Stimulated activated CD8-positive, alpha-beta memory T cell treated with anti-CD3 and anti-CD28 coated beads, Interleukin-7, amount 100 ng/mL, for 48 hours (primary cell): ENCODE results near the gene RNF212B.

Experiments used
- DNase-seq, 2 donors: peaks; one replicate each; pipeline ENCODE4 v3.0.0-alpha.2; 2020; ENCODE audit warnings: low read depth in 1 of 2; ENCODE audit errors: extremely low read depth in 1 of 2

Gene RNF212B

DNA sequence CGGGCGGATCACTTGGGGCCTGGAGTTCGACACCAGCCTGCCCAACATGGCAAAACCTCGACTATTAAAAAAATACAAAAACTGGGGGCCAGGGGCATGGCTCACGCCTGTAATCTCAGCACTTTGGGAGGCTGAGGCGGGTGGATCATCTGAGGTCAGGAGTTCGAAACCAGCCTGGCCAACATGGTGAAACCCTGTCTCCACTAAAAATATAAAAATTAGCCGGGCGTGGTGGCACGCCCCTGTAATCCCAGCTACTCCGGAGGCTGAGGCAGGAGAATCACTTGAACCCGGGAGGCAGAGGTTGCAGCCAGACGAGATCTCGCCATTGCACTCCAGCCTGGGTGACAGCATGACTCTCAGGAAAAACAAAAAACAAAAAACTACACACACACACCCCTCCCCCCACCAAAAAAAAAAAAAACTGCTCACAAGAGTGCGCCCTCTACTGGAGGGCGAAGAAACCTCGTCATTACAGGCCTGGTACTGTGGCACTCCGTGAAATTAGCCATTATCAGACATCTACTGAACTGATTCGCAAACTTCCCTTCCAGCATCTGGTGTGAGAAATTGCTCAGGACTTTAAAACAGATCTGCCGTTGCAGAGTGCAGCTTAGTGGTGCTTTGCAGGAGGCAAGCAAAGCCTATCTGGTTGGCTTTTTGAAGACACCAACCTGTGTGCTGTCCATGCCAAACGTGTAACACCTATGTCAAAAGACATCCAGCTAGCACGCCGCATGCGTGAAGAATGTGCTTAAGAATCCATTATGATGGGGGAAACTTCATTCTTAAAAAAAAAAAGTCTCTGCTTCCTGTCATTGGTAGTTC lies 57.2 kb downstream of the RNF212B start:
- no peak for DNase-seq

DNA sequence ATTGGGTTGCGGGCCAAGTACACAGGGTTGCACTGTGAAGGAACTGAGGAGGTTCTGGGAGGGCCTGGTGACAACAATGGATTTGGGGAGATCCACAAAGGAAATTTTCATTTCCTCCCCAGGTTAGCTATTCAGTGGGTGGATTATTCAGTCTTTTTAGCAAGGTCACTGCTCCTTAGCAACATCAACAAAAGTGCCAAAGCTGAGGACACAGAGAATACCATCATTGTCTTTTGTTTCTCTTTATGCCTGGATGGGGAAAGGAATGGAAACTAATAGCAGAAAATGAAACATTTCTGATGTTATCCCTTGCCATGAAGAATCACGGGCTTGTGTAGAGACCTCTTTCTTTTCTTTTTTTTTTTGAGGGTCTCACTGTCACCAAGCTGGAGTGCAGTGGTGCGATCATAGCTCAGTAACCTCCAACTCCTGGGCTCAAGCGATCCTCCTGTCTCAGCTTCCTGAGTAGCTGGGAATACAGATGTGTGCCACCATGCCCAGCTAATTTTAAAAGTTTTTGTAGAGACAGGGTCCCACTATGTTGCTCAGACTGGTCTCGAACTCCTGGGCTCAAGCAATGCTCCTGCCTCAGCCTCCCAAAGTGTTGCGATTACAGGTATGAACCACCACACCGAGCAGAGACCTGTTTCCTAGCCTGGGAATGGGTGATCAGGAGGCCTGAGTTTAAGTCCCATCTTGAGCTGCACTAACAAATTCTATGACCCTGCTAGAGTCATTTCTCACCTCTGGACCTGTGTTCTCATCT lies 58.5 kb downstream of the RNF212B start:
- no peak for DNase-seq

DNA sequence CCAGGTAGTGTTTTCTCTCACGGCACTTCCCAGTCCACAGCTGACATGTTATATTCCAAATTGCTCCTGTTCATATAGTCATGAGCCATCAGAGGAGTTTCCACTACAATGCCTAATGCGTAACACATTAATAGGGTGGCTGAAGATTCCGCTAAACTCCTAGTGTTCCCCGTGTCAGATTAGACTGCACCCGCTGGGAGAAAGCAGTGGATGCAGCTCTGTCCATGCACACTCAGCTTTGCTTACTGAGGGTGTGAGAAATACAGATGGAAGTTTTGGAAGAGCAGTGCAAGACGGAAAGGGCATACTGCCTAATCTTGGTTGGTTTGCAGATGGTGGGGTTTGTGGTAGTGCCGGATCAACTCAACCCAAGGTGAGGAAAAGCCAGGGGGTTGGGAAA lies 59.4 kb downstream of the RNF212B start:
- DNase-seq, result no peak

DNA sequence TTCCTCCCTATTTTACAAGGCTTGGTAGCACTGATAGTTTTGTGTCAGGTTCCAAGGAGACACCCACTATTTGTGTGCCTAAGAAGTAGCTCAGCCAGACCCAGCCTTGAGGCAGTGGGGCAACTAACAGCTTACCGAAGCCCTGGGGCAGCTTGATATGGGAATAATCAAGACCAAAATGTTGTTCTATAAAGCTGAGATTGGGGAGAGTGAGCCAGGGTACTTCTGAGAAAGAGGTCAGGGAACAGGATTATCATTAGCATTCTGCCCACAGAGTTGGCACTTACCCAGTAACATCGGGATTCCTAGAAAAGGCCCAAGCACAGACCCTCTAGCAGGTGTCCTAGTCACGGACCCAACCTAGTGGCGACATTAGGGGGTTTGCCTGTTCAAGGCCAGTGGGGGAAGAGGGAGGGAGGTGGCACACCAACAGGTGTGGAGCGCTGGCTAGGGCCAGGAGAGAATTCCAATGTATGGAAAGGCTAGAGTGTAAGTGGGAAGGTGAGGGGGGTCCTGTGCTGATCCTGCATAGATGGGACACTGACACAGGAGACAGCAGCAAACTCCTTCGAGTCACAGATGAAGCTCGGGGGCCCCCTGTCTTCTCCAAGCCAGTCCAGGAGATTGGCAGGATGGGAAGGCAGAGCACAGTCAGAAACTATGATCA lies 60.0 kb downstream of the RNF212B start:
- no peak for DNase-seq

DNA sequence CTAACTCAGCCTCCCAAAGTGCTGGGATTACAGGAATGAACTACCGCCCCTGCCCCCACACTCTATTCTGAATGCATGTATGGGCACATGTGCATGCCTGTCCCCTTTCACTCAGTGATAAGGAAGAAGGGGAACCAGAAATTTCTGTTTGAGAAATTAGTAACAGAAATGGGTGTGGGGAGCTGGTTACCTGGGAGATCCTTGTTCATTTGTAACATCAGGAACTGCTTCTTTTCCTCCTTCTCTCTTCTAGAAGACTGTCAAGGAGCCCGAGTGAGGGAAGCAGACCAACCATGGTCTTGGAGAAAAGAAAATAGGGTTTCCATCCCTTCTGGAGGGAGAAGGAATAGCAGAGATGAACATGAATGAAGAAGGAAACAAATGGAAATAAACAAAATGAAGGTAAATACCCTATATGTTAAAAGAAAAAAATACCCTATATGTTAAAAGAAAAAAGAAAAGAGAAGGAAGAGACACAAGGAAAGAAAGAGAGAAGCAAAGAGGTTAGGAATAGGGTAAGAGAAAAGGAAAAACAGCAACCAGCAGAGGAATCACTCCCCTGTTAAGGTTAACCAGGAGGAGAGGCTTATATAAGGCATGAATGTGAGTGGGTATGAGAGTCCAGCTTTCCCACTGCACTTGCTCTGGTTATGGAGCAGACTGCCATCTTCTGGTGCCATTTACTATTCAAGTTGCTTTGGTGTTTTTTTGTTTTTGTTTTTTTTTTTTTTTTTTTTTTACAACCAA lies 61.6 kb downstream of the RNF212B start:
- no peak for DNase-seq

DNA sequence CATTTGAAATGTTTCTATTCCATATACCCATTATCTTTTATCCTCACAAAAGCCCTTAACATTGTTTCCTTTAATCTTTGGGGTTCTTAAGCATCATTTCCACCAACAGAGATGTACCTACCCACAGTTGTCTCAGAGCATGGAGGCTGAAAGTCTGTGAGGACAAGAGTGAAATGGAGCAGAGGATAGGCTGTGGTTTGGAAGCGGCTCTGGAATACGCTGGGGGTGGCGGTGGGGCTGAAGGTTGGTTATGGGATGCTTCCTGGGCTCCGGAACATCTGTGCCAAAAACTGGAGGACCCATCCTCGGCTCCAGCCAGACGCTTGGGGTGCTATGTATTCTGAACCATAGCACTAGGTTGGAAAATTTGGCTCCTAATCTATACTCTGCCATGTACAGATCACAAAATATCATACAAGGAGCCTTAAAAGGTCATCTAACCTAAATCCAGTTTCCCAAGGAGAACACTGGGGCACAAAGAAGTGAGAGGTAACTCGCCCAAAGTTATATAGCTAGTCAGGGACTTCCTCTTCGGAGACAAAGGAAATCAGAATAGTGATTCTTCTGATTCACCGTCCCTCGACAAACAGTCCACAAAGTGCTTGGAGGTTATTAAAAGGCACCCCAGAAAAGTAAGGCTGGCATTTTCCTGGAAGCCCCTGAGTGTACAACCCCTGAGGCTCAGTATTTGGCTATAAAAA lies 62.4 kb downstream of the RNF212B start:
- no peak for DNase-seq

DNA sequence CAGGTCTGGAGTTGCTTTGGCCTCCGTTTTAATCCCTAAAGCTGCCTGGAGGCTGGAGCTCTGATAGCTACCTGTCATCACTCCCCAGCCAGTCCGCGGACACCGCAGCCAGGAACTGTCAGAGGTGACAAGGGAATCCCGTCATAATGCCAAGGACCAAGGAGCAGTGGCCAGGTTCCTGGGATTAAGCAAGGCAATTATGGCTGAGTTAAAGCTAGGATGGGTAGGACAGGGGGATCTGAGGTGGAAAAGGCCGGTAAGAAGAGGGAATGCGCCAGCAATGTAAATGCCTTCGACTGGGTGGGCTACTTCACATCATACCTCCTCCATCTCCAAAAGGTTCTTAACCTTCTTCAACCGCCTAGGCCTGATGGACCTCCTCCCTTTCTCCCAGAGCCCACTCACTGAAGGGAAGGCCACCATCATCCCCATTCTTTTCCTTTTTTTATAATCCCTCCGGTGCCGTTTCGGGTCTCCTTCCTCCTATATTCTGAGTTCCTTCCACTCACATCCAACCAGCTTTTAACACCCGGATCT lies 63.0 kb downstream of the RNF212B start:
- DNase-seq, result no peak

DNA sequence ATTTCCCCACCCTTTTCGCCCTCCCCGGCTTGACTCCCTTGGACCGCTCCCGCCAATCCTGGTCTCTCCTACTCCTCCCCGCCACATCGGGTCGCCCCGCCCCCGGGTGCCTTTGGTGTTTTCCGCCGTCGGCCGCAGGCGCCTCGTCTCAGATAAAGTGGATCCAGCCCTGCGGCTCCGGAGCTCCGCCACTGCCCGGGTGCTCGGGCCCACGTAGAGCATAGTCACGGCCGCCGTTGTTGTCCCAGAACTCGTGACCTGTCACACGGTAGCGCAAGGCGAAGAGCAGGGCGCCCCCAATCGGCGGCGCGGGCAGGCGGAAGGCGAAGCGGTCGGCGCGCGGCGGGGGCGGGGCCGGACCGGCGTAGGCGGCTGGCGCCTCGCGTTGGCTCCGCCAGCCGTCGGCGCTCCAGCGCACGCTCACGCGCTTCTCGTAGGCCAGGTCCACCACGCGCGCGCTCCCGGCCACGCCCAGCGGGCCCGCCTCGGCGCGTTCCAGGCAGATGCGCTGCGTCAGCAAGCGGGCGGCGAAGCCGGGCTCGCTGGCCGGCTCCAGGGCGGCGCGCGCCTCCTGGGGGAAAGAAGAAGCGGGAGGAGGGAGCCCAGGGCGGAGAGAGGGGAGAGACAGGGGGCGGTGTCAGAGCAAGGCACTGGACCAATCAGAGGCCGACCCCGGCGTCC lies 63.7 kb downstream of the RNF212B start:
- peak; percentile 93 to 98 for DNase-seq

DNA sequence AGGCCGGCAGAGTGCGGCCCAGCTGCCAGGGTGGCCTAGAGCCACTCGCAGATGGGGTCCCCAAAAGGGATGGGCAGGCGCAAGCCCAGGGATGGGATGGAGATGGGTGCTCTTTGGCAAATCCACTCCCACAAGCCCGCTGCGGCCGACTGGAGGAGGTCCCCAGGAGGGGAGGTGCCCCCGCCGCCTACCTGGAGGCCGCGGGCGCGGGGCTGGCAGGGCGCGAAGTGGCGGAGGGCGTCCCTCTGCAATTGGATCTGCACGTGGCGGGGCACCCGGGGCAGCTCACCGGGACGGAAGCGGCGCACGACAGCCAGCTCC lies 64.2 kb downstream of the RNF212B start:
- no peak for DNase-seq

DNA sequence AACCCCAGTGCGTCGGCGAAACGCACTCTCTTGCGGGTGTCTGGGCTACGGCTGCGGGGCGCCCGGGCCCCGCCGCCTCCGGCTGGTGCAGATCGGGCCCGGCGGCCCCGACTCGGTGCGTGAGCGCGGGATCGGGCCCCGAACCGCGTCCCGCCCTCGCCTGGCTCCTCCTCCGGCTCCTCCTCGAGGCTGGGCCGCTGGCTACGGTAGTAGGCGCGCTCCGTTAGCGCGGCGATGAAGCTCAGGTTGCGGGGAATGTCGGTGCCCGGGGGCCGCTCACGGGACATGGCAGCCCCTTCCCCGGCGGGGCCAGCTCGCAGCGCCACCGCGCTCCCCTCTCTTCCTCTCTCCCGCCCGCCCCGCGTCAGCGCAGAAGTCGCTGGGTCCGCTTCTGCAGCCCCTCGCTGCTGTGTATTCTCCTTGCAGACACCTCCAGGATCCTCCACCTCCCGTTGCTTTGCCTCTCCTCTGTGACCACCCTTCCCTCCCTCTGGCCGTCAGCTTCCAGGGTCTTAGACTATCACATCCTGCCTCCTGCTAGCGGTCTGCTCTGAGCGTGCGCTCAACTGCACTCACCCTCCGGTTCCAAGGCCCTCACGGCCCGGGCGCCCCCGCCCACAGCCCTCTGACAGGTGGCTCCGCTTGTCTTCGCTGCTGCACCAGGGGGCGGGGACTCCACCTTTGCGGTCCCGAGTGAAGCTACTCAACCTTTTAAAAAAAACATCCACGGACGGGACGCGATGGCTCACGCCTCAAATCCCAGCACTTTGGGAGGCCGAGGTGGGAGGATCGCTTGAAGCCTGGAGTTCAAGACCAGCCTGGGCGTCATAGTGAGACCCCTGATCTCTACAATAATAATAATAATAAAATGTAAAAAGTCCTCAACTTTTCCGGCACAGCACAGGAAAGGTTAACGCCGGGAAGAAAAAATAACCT lies 64.8 kb downstream of the RNF212B start, which contains the start of gene PPP1R3E:
PPP1R3E (minus strand) TSS at position 570 of the 936 bp plus-strand sequence; CDS start at position 287, 283 bp downstream.
- peak; percentile 74 to 88 for DNase-seq

DNA sequence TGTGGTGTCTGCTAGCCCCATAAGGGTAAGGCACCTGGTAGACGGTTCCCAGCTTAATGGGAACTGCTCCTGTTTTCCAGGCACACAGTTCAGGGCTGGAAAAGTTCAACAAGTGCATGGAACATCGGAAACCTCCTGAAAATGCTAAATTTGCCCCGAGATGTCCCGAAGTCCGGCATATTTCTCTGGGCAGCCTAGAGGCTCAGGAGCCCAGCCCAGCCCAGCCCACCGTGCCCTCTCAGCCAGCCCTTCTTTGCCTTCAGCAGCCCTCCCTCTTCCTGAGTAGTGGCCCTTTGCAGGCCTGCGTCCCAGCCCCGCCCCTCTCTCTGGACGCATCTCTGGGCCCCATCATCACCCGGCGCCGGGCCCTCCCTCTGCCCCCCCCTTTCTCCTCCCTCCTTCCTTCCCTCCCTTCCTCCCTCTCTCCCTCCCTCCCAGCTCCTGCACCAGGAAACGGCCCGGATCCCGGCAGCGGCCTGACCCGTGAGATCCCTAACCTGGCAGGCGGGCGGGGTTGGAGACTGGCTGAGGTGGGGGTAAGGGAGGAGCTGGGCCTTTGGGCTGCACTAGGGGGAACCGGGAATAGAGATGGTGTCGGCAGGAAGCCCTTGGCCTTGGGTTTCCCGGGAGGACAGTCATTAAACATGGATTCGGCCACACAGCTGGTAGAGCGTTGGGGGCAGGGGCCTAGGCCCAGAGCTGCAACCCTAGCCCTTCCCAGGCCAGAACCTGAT lies 68.8 kb downstream of the RNF212B start, which contains the start of gene BCL2L2:
BCL2L2 (plus strand) TSS at position 422 of the 734 bp plus-strand sequence. CDS start 935 bp downstream, outside the sequence.
- no peak for DNase-seq

DNA sequence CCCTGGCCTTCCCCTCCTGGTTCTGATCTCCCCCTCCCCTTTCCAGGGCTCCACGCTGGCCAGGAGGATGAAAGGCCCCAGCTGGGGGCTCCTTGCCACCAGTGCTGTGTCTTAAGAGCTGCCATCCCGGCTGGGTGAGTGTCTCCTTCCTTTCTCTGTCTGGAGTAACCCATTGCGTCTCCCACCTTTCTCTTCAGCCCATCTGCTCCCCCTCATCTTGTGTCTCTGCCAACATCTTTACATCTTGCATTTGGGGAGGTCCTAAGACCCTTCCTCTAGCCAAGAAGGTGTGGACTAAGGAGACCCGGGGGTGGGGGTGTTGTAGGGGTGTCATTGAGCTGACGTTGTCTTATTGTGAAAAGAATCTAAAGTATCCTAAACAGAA lies 69.4 kb downstream of the RNF212B start:
- DNase-seq, result no peak

DNA sequence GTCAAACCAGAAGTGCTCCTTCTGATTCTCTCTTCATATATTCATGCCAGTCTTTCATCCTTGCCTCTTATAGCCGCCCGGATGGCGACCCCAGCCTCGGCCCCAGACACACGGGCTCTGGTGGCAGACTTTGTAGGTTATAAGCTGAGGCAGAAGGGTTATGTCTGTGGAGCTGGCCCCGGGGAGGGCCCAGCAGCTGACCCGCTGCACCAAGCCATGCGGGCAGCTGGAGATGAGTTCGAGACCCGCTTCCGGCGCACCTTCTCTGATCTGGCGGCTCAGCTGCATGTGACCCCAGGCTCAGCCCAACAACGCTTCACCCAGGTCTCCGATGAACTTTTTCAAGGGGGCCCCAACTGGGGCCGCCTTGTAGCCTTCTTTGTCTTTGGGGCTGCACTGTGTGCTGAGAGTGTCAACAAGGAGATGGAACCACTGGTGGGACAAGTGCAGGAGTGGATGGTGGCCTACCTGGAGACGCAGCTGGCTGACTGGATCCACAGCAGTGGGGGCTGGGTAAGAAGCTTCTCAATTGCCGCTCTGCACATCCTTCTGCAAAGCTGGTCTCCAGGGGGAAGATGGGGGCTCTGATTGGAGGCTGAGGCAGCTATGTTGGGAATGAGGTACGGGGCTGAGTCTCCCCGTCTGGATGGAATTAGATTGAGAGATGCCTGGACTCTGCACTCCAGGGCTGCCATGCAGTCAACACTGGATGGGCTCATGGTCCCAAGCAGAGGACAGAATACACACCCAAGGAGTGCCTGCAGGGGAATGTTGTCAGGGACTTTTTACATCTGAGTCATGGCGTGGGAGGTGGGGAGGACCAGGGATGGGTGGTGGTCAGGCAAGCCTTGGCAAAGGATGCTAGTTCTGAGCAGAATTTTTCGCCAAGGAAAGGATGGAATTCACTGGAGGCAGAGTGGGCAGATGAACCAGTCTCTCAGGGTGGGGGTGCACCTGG lies 70.2 kb downstream of the RNF212B start:
- no peak for DNase-seq

DNA sequence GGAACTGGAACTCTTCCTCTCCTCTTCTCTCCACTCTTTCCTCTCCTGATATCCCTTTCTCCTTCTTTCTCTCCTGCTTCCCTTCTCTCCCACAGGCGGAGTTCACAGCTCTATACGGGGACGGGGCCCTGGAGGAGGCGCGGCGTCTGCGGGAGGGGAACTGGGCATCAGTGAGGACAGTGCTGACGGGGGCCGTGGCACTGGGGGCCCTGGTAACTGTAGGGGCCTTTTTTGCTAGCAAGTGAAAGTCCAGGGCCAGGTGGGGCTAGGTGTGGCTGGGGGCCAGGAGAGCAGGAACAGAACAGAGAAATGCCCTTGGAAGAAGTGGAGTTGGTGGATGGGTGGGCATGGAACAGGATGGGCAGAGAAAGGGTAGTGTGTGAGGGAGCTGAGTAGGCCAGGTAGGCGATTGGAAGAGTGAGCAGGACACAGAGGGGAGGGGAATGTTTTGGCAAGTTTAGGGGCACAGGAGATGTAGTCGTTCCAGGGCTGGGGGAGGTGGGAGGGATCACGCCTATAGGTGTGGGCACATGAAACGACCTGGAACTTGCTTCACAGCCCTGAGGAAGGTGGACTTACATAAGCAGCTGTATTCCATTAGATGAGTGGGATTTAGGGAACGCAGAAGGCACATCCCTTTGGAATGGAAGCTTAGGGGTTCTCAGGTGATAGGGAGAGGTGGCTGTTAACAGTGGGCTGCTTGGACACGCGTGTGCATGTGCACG lies 71.1 kb downstream of the RNF212B start:
- no peak for DNase-seq

DNA sequence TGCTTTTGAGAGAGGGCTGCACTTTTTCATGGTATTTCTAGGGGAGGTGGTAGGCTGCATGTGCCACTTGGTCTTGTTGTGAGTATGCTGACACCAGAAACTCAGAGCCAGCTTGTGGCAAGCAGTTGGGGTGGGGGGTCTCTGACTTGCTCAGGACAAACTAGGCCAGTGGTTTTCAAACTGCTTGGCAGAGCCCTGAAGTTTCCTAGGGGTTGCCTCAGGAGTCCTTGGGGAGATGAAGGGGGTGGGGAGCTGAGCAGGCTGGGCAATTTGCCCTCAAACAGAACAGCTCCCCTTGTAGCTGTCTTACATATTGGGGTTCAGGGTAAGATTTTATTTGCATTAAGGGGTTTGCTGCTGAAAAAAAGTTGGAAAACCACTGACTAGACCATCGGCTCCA lies 72.8 kb downstream of the RNF212B start:
- DNase-seq, result no peak

DNA sequence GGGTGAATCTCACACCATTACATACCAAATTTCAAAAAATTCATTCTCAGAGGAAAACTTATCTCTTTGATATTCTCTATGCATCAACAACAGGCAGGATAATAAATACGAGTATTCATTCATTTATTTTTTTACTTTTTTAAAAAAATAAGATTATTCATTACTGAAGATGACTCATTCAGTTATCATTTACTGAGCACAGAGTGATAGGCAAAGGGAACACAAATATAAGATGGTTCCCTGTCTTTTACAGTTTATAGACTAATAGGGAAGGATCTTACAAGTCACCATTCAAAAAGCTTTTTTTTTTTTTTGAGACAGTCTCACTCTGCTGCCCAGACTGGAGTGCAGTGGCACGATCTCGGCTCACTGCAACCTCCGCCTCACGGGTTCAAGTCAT lies 78.6 kb downstream of the RNF212B start:
- no peak for DNase-seq
